ENCODE data around the gene PCNX2.

Gene PCNX2

DNA sequence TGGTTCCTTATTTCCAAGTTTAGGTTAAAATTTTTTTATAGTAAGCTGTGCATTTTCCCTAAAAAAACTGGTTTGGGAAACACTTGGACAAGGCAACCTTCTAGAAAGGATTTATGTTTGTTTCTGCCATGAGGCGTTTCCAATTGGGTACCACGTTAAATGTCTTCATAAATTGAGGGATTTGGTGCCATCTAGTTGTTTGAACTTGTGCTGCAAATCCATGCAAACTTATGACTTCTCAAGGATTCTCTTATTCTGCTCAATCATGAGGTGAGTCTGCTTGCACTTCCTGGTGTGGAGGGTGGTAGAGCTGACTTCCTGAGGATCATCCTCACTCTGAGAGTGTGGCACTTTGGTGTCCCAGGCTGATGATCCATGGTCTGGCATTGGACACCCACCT, 123.3 kb downstream of the PCNX2 start:
- no peaks in the 10 kb centered on the region for H3F3A ChIP-seq (ENCODE audit: low read depth)
- no peaks in the 10 kb centered on the region for H3K9me2 ChIP-seq (replicated peaks; ENCODE audit: low read depth, low read length)
- H3K79me2 ChIP-seq (ENCODE audit: insufficient read depth, low read length), result no peaks in the 10 kb centered on the region
- H3K9ac ChIP-seq (ENCODE audit: low read depth, low read length, poor library complexity, severe bottlenecking), result no peak overlapping the region
- peaks cover 8% of the 10 kb centered on the region for H3K4me1 ChIP-seq (ENCODE audit: insufficient read depth, low read length, poor library complexity, severe bottlenecking)
- TF ChIP-seq, protein P1, sequence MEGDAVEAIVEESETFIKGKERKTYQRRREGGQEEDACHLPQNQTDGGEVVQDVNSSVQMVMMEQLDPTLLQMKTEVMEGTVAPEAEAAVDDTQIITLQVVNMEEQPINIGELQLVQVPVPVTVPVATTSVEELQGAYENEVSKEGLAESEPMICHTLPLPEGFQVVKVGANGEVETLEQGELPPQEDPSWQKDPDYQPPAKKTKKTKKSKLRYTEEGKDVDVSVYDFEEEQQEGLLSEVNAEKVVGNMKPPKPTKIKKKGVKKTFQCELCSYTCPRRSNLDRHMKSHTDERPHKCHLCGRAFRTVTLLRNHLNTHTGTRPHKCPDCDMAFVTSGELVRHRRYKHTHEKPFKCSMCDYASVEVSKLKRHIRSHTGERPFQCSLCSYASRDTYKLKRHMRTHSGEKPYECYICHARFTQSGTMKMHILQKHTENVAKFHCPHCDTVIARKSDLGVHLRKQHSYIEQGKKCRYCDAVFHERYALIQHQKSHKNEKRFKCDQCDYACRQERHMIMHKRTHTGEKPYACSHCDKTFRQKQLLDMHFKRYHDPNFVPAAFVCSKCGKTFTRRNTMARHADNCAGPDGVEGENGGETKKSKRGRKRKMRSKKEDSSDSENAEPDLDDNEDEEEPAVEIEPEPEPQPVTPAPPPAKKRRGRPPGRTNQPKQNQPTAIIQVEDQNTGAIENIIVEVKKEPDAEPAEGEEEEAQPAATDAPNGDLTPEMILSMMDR (conservative IDR thresholded peaks at IDR 0.05; ENCODE audit: low read length), result peak; percentile 67
- no peak for TF ChIP-seq EZH2phosphoT487 (IDR thresholded peaks at IDR 0.05; ENCODE audit: borderline replicate concordance)
- H3K27me3 ChIP-seq (ENCODE audit: insufficient read depth, low read length, poor library complexity, severe bottlenecking), result no peaks in the 10 kb centered on the region
- H2AFZ ChIP-seq (ENCODE audit: low read length), result no peak overlapping the region
- H3K4me3 ChIP-seq (ENCODE audit: low read length, poor library complexity, severe bottlenecking), result no peak overlapping the region
- H3K4me2 ChIP-seq (ENCODE audit: low read depth, low read length, poor library complexity, severe bottlenecking), result no peak overlapping the region
- no peaks in the 10 kb centered on the region for H4K20me1 ChIP-seq (ENCODE audit: insufficient read depth, low read length, poor library complexity, severe bottlenecking)
- H3K9me3 ChIP-seq (ENCODE audit: insufficient read depth, low read depth, low read length), result no peaks in the 10 kb centered on the region; the same call in 1 of the 2 replicates
- peaks cover 26% of the 10 kb centered on the region for H3K36me3 ChIP-seq (ENCODE audit: insufficient read depth, low read length)

DNA sequence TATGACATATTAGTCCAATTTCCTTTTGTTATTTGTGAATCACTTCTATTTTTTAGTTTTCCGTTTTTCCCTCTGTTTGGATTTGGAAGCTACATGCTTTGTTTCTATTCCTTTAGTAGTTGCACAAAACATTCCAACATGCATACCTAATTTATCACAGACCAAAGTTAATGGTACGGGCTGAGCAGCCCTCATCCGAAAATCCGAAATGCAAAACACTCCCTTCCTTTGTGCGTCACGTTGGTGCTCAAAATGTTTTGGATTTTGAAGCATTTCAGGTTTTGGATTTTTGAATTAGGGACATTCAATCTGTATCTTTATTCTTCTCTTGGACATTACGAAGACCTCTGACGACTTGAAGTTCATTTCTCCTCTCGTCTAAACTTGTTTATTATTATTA, 124.8 kb downstream of the PCNX2 start:
- Histone ChIP-seq H3K9me3 (ENCODE audit: insufficient read depth, low read depth, low read length) (no peaks in the 10 kb centered on the region; the same call in 1 of the 2 replicates), H2AFZ (ENCODE audit: low read length) (no peak overlapping the region), H3K9me2 (replicated peaks; ENCODE audit: low read depth, low read length) (no peaks in the 10 kb centered on the region), H3K9ac (ENCODE audit: low read depth, low read length, poor library complexity, severe bottlenecking) (no peak overlapping the region), H3K4me3 (ENCODE audit: low read length, poor library complexity, severe bottlenecking) (no peak overlapping the region), H3K4me1 (ENCODE audit: insufficient read depth, low read length, poor library complexity, severe bottlenecking) (peaks cover 13% of the 10 kb centered on the region), H3K4me2 (ENCODE audit: low read depth, low read length, poor library complexity, severe bottlenecking) (no peak overlapping the region), H3F3A (ENCODE audit: low read depth) (0 out of 2 replicates have a peak, but pooled peaks cover under 1% of the 10 kb centered on the region), H4K20me1 (ENCODE audit: insufficient read depth, low read length, poor library complexity, severe bottlenecking) (no peaks in the 10 kb centered on the region), H3K36me3 (ENCODE audit: insufficient read depth, low read length) (peaks cover 18% of the 10 kb centered on the region; the same call in 1 of the 2 replicates), H3K27me3 (ENCODE audit: insufficient read depth, low read length, poor library complexity, severe bottlenecking) (no peaks in the 10 kb centered on the region), H3K79me2 (ENCODE audit: insufficient read depth, low read length) (no peaks in the 10 kb centered on the region)
- TF ChIP-seq, protein P1 (conservative IDR thresholded peaks at IDR 0.05; ENCODE audit: low read length), result no peak
- TF ChIP-seq EZH2phosphoT487 (IDR thresholded peaks at IDR 0.05; ENCODE audit: borderline replicate concordance), result no peak

DNA sequence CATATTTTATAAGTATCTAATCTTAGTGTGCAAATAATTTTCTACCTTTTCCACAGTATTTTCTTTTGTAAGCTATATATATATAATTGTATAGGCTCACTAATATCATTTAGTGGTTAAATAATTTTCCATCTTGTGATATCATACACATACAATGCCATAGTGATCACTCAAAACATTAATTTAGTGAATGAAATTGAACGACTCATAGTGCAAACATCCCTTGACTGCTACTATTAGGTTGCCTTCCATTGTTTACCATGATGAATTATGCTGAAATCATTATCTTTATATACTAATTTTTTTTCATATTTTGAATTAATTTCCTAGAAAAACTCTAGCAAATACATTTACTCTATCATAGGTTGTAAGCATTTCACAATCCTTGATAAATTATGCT, 127.1 kb downstream of the PCNX2 start:
- Histone ChIP-seq H3K79me2 (ENCODE audit: insufficient read depth, low read length) (no peaks in the 10 kb centered on the region), H3K9me3 (ENCODE audit: insufficient read depth, low read depth, low read length) (peaks cover 8% of the 10 kb centered on the region; the same call in 1 of the 2 replicates), H4K20me1 (ENCODE audit: insufficient read depth, low read length, poor library complexity, severe bottlenecking) (no peaks in the 10 kb centered on the region), H3K9ac (ENCODE audit: low read depth, low read length, poor library complexity, severe bottlenecking) (no peak overlapping the region), H3F3A (ENCODE audit: low read depth) (0 out of 2 replicates have a peak, but pooled peaks cover 3% of the 10 kb centered on the region), H3K4me2 (ENCODE audit: low read depth, low read length, poor library complexity, severe bottlenecking) (no peak overlapping the region), H3K4me3 (ENCODE audit: low read length, poor library complexity, severe bottlenecking) (no peak overlapping the region), H2AFZ (ENCODE audit: low read length) (no peak overlapping the region), H3K27me3 (ENCODE audit: insufficient read depth, low read length, poor library complexity, severe bottlenecking) (no peaks in the 10 kb centered on the region), H3K9me2 (replicated peaks; ENCODE audit: low read depth, low read length) (no peaks in the 10 kb centered on the region), H3K36me3 (ENCODE audit: insufficient read depth, low read length) (peaks cover 21% of the 10 kb centered on the region), H3K4me1 (ENCODE audit: insufficient read depth, low read length, poor library complexity, severe bottlenecking) (peaks cover 13% of the 10 kb centered on the region)
- TF ChIP-seq, protein P1 (conservative IDR thresholded peaks at IDR 0.05; ENCODE audit: low read length), result no peak
- TF ChIP-seq EZH2phosphoT487 (IDR thresholded peaks at IDR 0.05; ENCODE audit: borderline replicate concordance), result no peak

Measured in Loucy (cell line).